ENCODE measurements around the gene SAMD8. TPM values are rescaled to one million over a fixed set of nuclear protein-coding genes. Genes with fewer than 3 reads are reported as not detected.
"Not testable (repeated sequence)": the region's sequence is repeated elsewhere in the genome, so short reads cannot be mapped to it uniquely, and the experiment has no call there.

Gene SAMD8
- polyA plus RNA-seq, 1 experiment: 14.2 TPM

GRCh38 chr10:75121322-75121721 lies 9.9 kb downstream of the SAMD8 start:
- no peak for TF ChIP-seq CTCF (IDR thresholded peaks at IDR 0.05; ENCODE audit: insufficient read depth, low read depth, low read length)
- CTCF ChIA-PET: interaction anchor here (1.2 kb wide), 1 partner anchor 109 kb away, joined by 3 read pairs; no protein-coding TSS in a partner anchor
- H3K4me3 ChIP-seq (ENCODE audit: low read depth, low read length): no peak overlapping the region
- POLR2A ChIA-PET: no interaction called here
- DNase-seq (ENCODE audit: low read depth): no peak
- peaks cover 3% of the 10 kb centered on the region for H3K36me3 ChIP-seq (ENCODE audit: control insufficient read depth, insufficient read depth, low read length)
- no peaks in the 10 kb centered on the region for H3K27me3 ChIP-seq (ENCODE audit: control insufficient read depth, insufficient read depth, low read length)

GRCh38 chr10:75122505-75122904 lies 11.0 kb downstream of the SAMD8 start:
- ChIA-PET CTCF (no interaction called here), POLR2A (no interaction called here)
- no peak for TF ChIP-seq CTCF (IDR thresholded peaks at IDR 0.05; ENCODE audit: insufficient read depth, low read depth, low read length)
- Histone ChIP-seq H3K4me3 (ENCODE audit: low read depth, low read length) (no peak overlapping the region), H3K27me3 (ENCODE audit: control insufficient read depth, insufficient read depth, low read length) (no peaks in the 10 kb centered on the region), H3K36me3 (ENCODE audit: control insufficient read depth, insufficient read depth, low read length) (peaks cover 4% of the 10 kb centered on the region)
- no peak for DNase-seq (ENCODE audit: low read depth)

GRCh38 chr10:75123088-75123682 lies 11.7 kb downstream of the SAMD8 start:
- ChIA-PET POLR2A (no interaction called here), CTCF (no interaction called here)
- DNase-seq (ENCODE audit: low read depth): no peak
- Histone ChIP-seq H3K36me3 (ENCODE audit: control insufficient read depth, insufficient read depth, low read length) (peaks cover 4% of the 10 kb centered on the region), H3K27me3 (ENCODE audit: control insufficient read depth, insufficient read depth, low read length) (no peaks in the 10 kb centered on the region), H3K4me3 (ENCODE audit: low read depth, low read length) (no peak overlapping the region)
- no peak for TF ChIP-seq CTCF (IDR thresholded peaks at IDR 0.05; ENCODE audit: insufficient read depth, low read depth, low read length)

- Histone ChIP-seq H3K36me3 (ENCODE audit: control insufficient read depth, insufficient read depth, low read length) (peaks cover 4% of the 10 kb centered on the region), H3K4me3 (ENCODE audit: low read depth, low read length) (no peak overlapping the region), H3K27me3 (ENCODE audit: control insufficient read depth, insufficient read depth, low read length) (no peaks in the 10 kb centered on the region)
- CTCF ChIA-PET: no interaction called here
- no peak for TF ChIP-seq CTCF (IDR thresholded peaks at IDR 0.05; ENCODE audit: insufficient read depth, low read depth, low read length)
- POLR2A ChIA-PET: no interaction called here
- no peak for DNase-seq (ENCODE audit: low read depth)
These were observed 14.8 kb downstream of the SAMD8 start for GRCh38 chr10:75126277-75126676.

GRCh38 chr10:75127471-75127870 lies 16.0 kb downstream of the SAMD8 start:
- Histone ChIP-seq H3K36me3 (ENCODE audit: control insufficient read depth, insufficient read depth, low read length) (peaks cover 4% of the 10 kb centered on the region), H3K27me3 (ENCODE audit: control insufficient read depth, insufficient read depth, low read length) (no peaks in the 10 kb centered on the region), H3K4me3 (ENCODE audit: low read depth, low read length) (no peak overlapping the region)
- ChIA-PET CTCF (no interaction called here), POLR2A (interaction anchor here (0.5 kb wide), 1 partner anchor 10 kb away, joined by 3 read pairs; no protein-coding TSS in a partner anchor)
- TF ChIP-seq CTCF (IDR thresholded peaks at IDR 0.05; ENCODE audit: insufficient read depth, low read depth, low read length): no peak
- no peak for DNase-seq (ENCODE audit: low read depth)

GRCh38 chr10:75128985-75129384 lies 17.5 kb downstream of the SAMD8 start:
- H3K4me3 ChIP-seq (ENCODE audit: low read depth, low read length); DNase-seq (ENCODE audit: low read depth); H3K27me3 ChIP-seq (ENCODE audit: control insufficient read depth, insufficient read depth, low read length); POLR2A ChIA-PET; H3K36me3 ChIP-seq (ENCODE audit: control insufficient read depth, insufficient read depth, low read length); CTCF ChIA-PET: not testable (repeated sequence)
